ENCODE results near the gene FTL.
A peak's percentile ranks its signal among the peaks of the same experiment; 100 is the strongest.

Gene FTL

GRCh38 chr19:48993175-48994034, 28.3 kb downstream of the FTL start, which contains the start of the genes GYS1 and RUVBL2:
TSS of gene GYS1 (minus strand) at chr19:48993309. CDS start at chr19:48993112, 197 bp downstream.
TSS of gene RUVBL2 (plus strand) at chr19:48993887. CDS start at chr19:48993912, 25 bp downstream.
- TF ChIP-seq TAF1 (IDR thresholded peaks at IDR 0.05; ENCODE audit: low read depth, low read length) (peak; percentile 93), POU2F2 (IDR thresholded peaks at IDR 0.05; ENCODE audit: low read depth, low read length) (peak; percentile 97), POLR2AphosphoS5 (IDR thresholded peaks at IDR 0.05; ENCODE audit: low read depth, low read length) (peak; percentile 95), POLR2A (IDR thresholded peaks at IDR 0.05; ENCODE audit: low read depth, low read length) (peak; percentile 94), PAX5 (IDR thresholded peaks at IDR 0.05; ENCODE audit: insufficient read depth, low read length, severe bottlenecking) (no peak)
- FAIRE-seq (peak; percentile 99), DNase-seq (ENCODE audit: insufficient read length, low spot score) (peak; percentile 98)

- DNase-seq (ENCODE audit: insufficient read length, low spot score): no peak
- TF ChIP-seq POU2F2 (IDR thresholded peaks at IDR 0.05; ENCODE audit: low read depth, low read length) (no peak), PAX5 (IDR thresholded peaks at IDR 0.05; ENCODE audit: insufficient read depth, low read length, severe bottlenecking) (no peak), POLR2AphosphoS5 (IDR thresholded peaks at IDR 0.05; ENCODE audit: low read depth, low read length) (no peak), SPI1 (IDR thresholded peaks at IDR 0.05; ENCODE audit: low read depth, low read length) (no peak), TAF1 (IDR thresholded peaks at IDR 0.05; ENCODE audit: low read depth, low read length) (no peak), POLR2A (IDR thresholded peaks at IDR 0.05; ENCODE audit: low read depth, low read length) (no peak)
- FAIRE-seq: no peak
Observed at GRCh38 chr19:48994035-48994386, 28.9 kb downstream of the FTL start.

GRCh38 chr19:48997972-48998371, 32.9 kb downstream of the FTL start:
- DNase-seq (ENCODE audit: insufficient read length, low spot score) (no peak), FAIRE-seq (no peak)
- TF ChIP-seq POLR2A (IDR thresholded peaks at IDR 0.05; ENCODE audit: low read depth, low read length) (no peak), POLR2AphosphoS5 (IDR thresholded peaks at IDR 0.05; ENCODE audit: low read depth, low read length) (no peak), PAX5 (IDR thresholded peaks at IDR 0.05; ENCODE audit: insufficient read depth, low read length, severe bottlenecking) (no peak)

- TF ChIP-seq SPI1 (IDR thresholded peaks at IDR 0.05; ENCODE audit: low read depth, low read length): 0 out of 2 replicates have a peak, but pooled peaks have one; percentile 8
- no peak for TF ChIP-seq POLR2A (IDR thresholded peaks at IDR 0.05; ENCODE audit: low read depth, low read length)
- FAIRE-seq (no peak), DNase-seq (ENCODE audit: insufficient read length, low spot score) (no peak)
Observed at GRCh38 chr19:48999481-49000325, 34.6 kb downstream of the FTL start.

- TF ChIP-seq POLR2A (IDR thresholded peaks at IDR 0.05; ENCODE audit: low read depth, low read length) (no peak), POU2F2 (IDR thresholded peaks at IDR 0.05; ENCODE audit: low read depth, low read length) (no peak), POLR2AphosphoS5 (IDR thresholded peaks at IDR 0.05; ENCODE audit: low read depth, low read length) (no peak), TAF1 (IDR thresholded peaks at IDR 0.05; ENCODE audit: low read depth, low read length) (no peak)
- DNase-seq (ENCODE audit: insufficient read length, low spot score) (no peak), FAIRE-seq (no peak)
Observed at GRCh38 chr19:49004133-49004532, 39.0 kb downstream of the FTL start.

- FAIRE-seq (no peak), DNase-seq (ENCODE audit: insufficient read length, low spot score) (no peak)
Observed at GRCh38 chr19:49004964-49005614, 40.0 kb downstream of the FTL start.

GRCh38 chr19:49006905-49007304, 41.8 kb downstream of the FTL start:
- DNase-seq (ENCODE audit: insufficient read length, low spot score): no peak
- FAIRE-seq: no peak
- no peak for TF ChIP-seq SPI1 (IDR thresholded peaks at IDR 0.05; ENCODE audit: low read depth, low read length)
- TF ChIP-seq POLR2A (IDR thresholded peaks at IDR 0.05; ENCODE audit: low read depth, low read length): no peak
- no peak for TF ChIP-seq POU2F2 (IDR thresholded peaks at IDR 0.05; ENCODE audit: low read depth, low read length)
- no peak for TF ChIP-seq TAF1 (IDR thresholded peaks at IDR 0.05; ENCODE audit: low read depth, low read length)
- TF ChIP-seq PAX5 (IDR thresholded peaks at IDR 0.05; ENCODE audit: insufficient read depth, low read length, severe bottlenecking): no peak
- TF ChIP-seq POLR2AphosphoS5 (IDR thresholded peaks at IDR 0.05; ENCODE audit: low read depth, low read length): no peak

More at GRCh38 chr19:49004964-49005614, 40.0 kb downstream of the FTL start:
- TF ChIP-seq POLR2A (IDR thresholded peaks at IDR 0.05; ENCODE audit: low read depth, low read length): no peak
- no peak for TF ChIP-seq TAF1 (IDR thresholded peaks at IDR 0.05; ENCODE audit: low read depth, low read length)
- no peak for TF ChIP-seq POU2F2 (IDR thresholded peaks at IDR 0.05; ENCODE audit: low read depth, low read length)
- TF ChIP-seq POLR2AphosphoS5 (IDR thresholded peaks at IDR 0.05; ENCODE audit: low read depth, low read length): no peak
- TF ChIP-seq SPI1 (IDR thresholded peaks at IDR 0.05; ENCODE audit: low read depth, low read length): no peak
- TF ChIP-seq PAX5 (IDR thresholded peaks at IDR 0.05; ENCODE audit: insufficient read depth, low read length, severe bottlenecking): no peak

GRCh38 chr19:49009828-49010227, 44.7 kb downstream of the FTL start:
- no peak for DNase-seq (ENCODE audit: insufficient read length, low spot score)
- TF ChIP-seq POLR2AphosphoS5 (IDR thresholded peaks at IDR 0.05; ENCODE audit: low read depth, low read length) (no peak), TAF1 (IDR thresholded peaks at IDR 0.05; ENCODE audit: low read depth, low read length) (no peak), SPI1 (IDR thresholded peaks at IDR 0.05; ENCODE audit: low read depth, low read length) (no peak), PAX5 (IDR thresholded peaks at IDR 0.05; ENCODE audit: insufficient read depth, low read length, severe bottlenecking) (no peak), POLR2A (IDR thresholded peaks at IDR 0.05; ENCODE audit: low read depth, low read length) (no peak), POU2F2 (IDR thresholded peaks at IDR 0.05; ENCODE audit: low read depth, low read length) (no peak)
- FAIRE-seq: no peak

GRCh38 chr19:49010453-49010852, 45.3 kb downstream of the FTL start:
- no peak for DNase-seq (ENCODE audit: insufficient read length, low spot score)
- FAIRE-seq: no peak
- TF ChIP-seq POLR2AphosphoS5 (IDR thresholded peaks at IDR 0.05; ENCODE audit: low read depth, low read length) (no peak), PAX5 (IDR thresholded peaks at IDR 0.05; ENCODE audit: insufficient read depth, low read length, severe bottlenecking) (no peak), POU2F2 (IDR thresholded peaks at IDR 0.05; ENCODE audit: low read depth, low read length) (no peak), POLR2A (IDR thresholded peaks at IDR 0.05; ENCODE audit: low read depth, low read length) (no peak), TAF1 (IDR thresholded peaks at IDR 0.05; ENCODE audit: low read depth, low read length) (no peak), SPI1 (IDR thresholded peaks at IDR 0.05; ENCODE audit: low read depth, low read length) (no peak)
